Keratinocyte (primary cell): Measurements from ENCODE around the gene CPSF2. TPM values are rescaled to one million over a fixed set of nuclear protein-coding genes. Genes with fewer than 3 reads are reported as not detected.

Source experiments
- DNase-seq: peaks from one replicate; pipeline ENCODE4 v3.0.0-alpha.2; 2011; ENCODE audit warnings: low read depth, missing footprints, low spot score
- FAIRE-seq: peaks from 2 replicates; lab custom pipeline; 2011; peaks lifted over from hg19 to GRCh38; lab: Jason Lieb, UNC
- H2AFZ ChIP-seq: 2 replicates; pipeline ENCODE4 v1.6.0; 2012; ENCODE audit warnings: low read length, control low read depth, inconsistent platforms; ENCODE audit not compliant: control insufficient read depth
- H3K27ac ChIP-seq: 2 replicates; pipeline ENCODE4 v1.5.1; 2011; ENCODE audit warnings: low read length; ENCODE audit not compliant: control insufficient read depth, insufficient read depth
- H3K27me3 ChIP-seq: 3 replicates; pipeline ENCODE4 v1.6.0; 2011; ENCODE audit warnings: low read length; ENCODE audit not compliant: control insufficient read depth, insufficient read depth; ENCODE audit errors: extremely low read depth
- H3K36me3 ChIP-seq, 2 experiments: 2 replicates in 1 of 2; 3 replicates in 1 of 2; pipeline ENCODE4 v1.5.1; 2011; ENCODE audit warnings: low read length in 2 of 2, mild to moderate bottlenecking in 1 of 2; ENCODE audit not compliant: control insufficient read depth in 2 of 2, insufficient read depth in 2 of 2; ENCODE audit errors: extremely low read depth in 1 of 2
- H3K4me1 ChIP-seq: 3 replicates; pipeline ENCODE4 v1.5.1; 2011; ENCODE audit warnings: low read length; ENCODE audit not compliant: control insufficient read depth, insufficient read depth; ENCODE audit errors: extremely low read depth
- H3K4me2 ChIP-seq: 3 replicates; pipeline ENCODE4 v1.6.0; 2011; ENCODE audit warnings: low read depth, low read length; ENCODE audit not compliant: control insufficient read depth, insufficient read depth; ENCODE audit errors: extremely low read depth
- H3K4me3 ChIP-seq, 3 experiments: fragments of 200-600 bp in 1 of 3; sonication (generic) in 1 of 3; 2 replicates in 2 of 3; 3 replicates in 1 of 3; pipeline ENCODE4 v1.5.1; 2011 to 2016; ENCODE audit warnings: low read length in 3 of 3, mild to moderate bottlenecking in 3 of 3, control low read depth in 2 of 3, inconsistent platforms in 1 of 3, low read depth in 1 of 3, mixed read lengths in 1 of 3, mixed run types in 1 of 3, moderate library complexity in 1 of 3; ENCODE audit not compliant: control insufficient read depth in 2 of 3, insufficient read depth in 2 of 3; ENCODE audit errors: extremely low read depth in 1 of 3
- H3K79me2 ChIP-seq: 2 replicates; pipeline ENCODE4 v1.6.0; 2012; ENCODE audit warnings: low read length; ENCODE audit not compliant: control insufficient read depth, insufficient read depth
- H3K9ac ChIP-seq: 3 replicates; pipeline ENCODE4 v1.6.0; 2011; ENCODE audit warnings: low read length; ENCODE audit not compliant: control insufficient read depth, insufficient read depth; ENCODE audit errors: extremely low read depth
- H3K9me1 ChIP-seq: 3 replicates; pipeline ENCODE4 v1.6.0; 2011; ENCODE audit warnings: low read length; ENCODE audit not compliant: control insufficient read depth, insufficient read depth; ENCODE audit errors: extremely low read depth
- H3K9me3 ChIP-seq: 2 replicates; pipeline ENCODE4 v1.5.1; 2012; ENCODE audit warnings: low read depth, low read length; ENCODE audit not compliant: control insufficient read depth
- H4K20me1 ChIP-seq: 3 replicates; pipeline ENCODE4 v1.6.0; 2011; ENCODE audit warnings: low read length; ENCODE audit not compliant: control insufficient read depth, insufficient read depth; ENCODE audit errors: extremely low read depth
- CTCF ChIP-seq, 3 experiments: IDR thresholded peaks in 1 of 3; conservative IDR thresholded peaks in 1 of 3; optimal IDR thresholded peaks in 1 of 3; 2 replicates in 2 of 3; 3 replicates in 1 of 3; pipeline versions ENCODE3 to v1.5.1; 2011; ENCODE audit warnings: low read length in 3 of 3, mild to moderate bottlenecking in 3 of 3, moderate library complexity in 2 of 3, control low read depth in 1 of 3, inconsistent platforms in 1 of 3; ENCODE audit not compliant: insufficient read depth in 2 of 3; ENCODE audit errors: extremely low read depth in 1 of 3
- EZH2 ChIP-seq: IDR thresholded peaks from one replicate; pipeline ENCODE4 v1.6.1; 2012; ENCODE audit warnings: inconsistent platforms, mild to moderate bottlenecking, low read length, moderate library complexity
- dilution Hi-C: fragments of 300-500 bp; cut with MboI; formaldehyde crosslinking; loops from one replicate; pipeline ENCODE4 v1.7.0; 2020; ENCODE audit warnings: low sequenced_read_pairs; ENCODE audit not compliant: extremely low pct_ligation_motif_present
- polyA plus RNA-seq, 5 experiments: library from polyadenylated mRNA; depleted of rRNA in 3 of 5; stranded (reverse) in 3 of 5; stranded (forward) in 1 of 5; unstranded in 1 of 5; fragments of >200 nt; gene quantifications; 1 replicate in 1 of 5; 2 replicates in 3 of 5; 3 replicates in 1 of 5; pipeline versions ENCODE4 v1.2.1 to v1.2.3, GENCODE V29; 2011 to 2012; ENCODE audit warnings: missing spikeins in 2 of 5, low read depth in 1 of 5, low replicate concordance in 1 of 5

Gene CPSF2
- polyA plus RNA-seq, 1 donor (not counting 4 experiments of a cell fraction or from before 2014, with no cell fraction given) = 67.9 TPM

DNA sequence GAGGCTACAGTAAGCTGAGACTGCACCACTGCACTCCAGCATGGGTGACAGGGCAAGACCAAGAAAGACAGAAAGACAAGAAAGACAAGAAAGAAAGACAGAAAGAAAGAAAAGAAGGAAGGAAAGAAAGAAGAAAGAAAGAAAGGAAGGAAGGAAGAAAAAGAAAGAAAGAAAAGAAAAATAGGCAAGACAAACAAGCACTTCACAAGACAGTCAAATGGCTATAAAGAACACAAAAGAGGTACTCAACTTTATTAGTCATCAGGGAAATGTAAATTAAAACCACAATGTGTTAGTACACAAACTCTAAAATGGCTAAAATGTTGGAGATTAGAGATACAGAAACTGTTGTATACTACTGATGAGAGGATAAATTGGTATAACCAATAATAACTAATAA lies 22.0 kb upstream of the CPSF2 start:
- no peak overlapping the region for H2AFZ ChIP-seq
- H3K27me3 ChIP-seq = no peaks in the 10 kb centered on the region
- DNase-seq = no peak
- H3K79me2 ChIP-seq = peaks cover 38% of the 10 kb centered on the region
- dilution Hi-C loops = no loop called here
- no peak overlapping the region for H3K4me3 ChIP-seq
- no peak overlapping the region for H3K9ac ChIP-seq
- FAIRE-seq = no peak
- no peaks in the 10 kb centered on the region for H4K20me1 ChIP-seq
- H3K27ac ChIP-seq = no peak overlapping the region
- no peaks in the 10 kb centered on the region for H3K9me1 ChIP-seq
- peaks cover 5% of the 10 kb centered on the region for H3K4me1 ChIP-seq
- H3K9me3 ChIP-seq = no peaks in the 10 kb centered on the region
- no peaks in the 10 kb centered on the region for H3K36me3 ChIP-seq
- no peak overlapping the region for H3K4me2 ChIP-seq
- no peak for TF ChIP-seq EZH2
- TF ChIP-seq CTCF (optimal IDR thresholded peaks at IDR 0.05 in 1 of 3, IDR thresholded peaks at IDR 0.05 in 1 of 3, conservative IDR thresholded peaks at IDR 0.05 in 1 of 3; ENCODE audit: extremely low read depth in 1 of 3, insufficient read depth in 2 of 3, low read length in 3 of 3) = no peak

GRCh38 chr14:92103363-92103989 lies 18.3 kb upstream of the CPSF2 start:
- no peak overlapping the region for H3K27ac ChIP-seq
- TF ChIP-seq CTCF (optimal IDR thresholded peaks at IDR 0.05 in 1 of 3, IDR thresholded peaks at IDR 0.05 in 1 of 3, conservative IDR thresholded peaks at IDR 0.05 in 1 of 3; ENCODE audit: extremely low read depth in 1 of 3, insufficient read depth in 2 of 3, low read length in 3 of 3) (no peak), EZH2 (no peak)
- H3K9me3 ChIP-seq = no peaks in the 10 kb centered on the region
- H2AFZ ChIP-seq = no peak overlapping the region
- no peaks in the 10 kb centered on the region for H4K20me1 ChIP-seq
- H3K4me1 ChIP-seq = peaks cover 5% of the 10 kb centered on the region
- DNase-seq (peak; percentile 33), FAIRE-seq (no peak)
- dilution Hi-C loops = no loop called here
- H3K27me3 ChIP-seq = no peaks in the 10 kb centered on the region
- no peak overlapping the region for H3K4me3 ChIP-seq
- H3K36me3 ChIP-seq = no peaks in the 10 kb centered on the region
- H3K9me1 ChIP-seq = no peaks in the 10 kb centered on the region
- H3K79me2 ChIP-seq = peaks cover 46% of the 10 kb centered on the region
- H3K9ac ChIP-seq = no peak overlapping the region
- H3K4me2 ChIP-seq = no peak overlapping the region
